ENCODE measurements around the gene ADGRF1.

Gene ADGRF1

GRCh38 chr6:46985943-46986342 lies 56.2 kb downstream of the ADGRF1 start:
- DNase-seq (ENCODE audit: insufficient read length, low spot score) = no peak
- no peak for FAIRE-seq
- no peak for TF ChIP-seq CTCF (IDR thresholded peaks at IDR 0.05; ENCODE audit: insufficient read depth, missing control alignments)

GRCh38 chr6:46983007-46983411 lies 59.1 kb downstream of the ADGRF1 start:
- FAIRE-seq (no peak), DNase-seq (ENCODE audit: insufficient read length, low spot score) (no peak)
- no peak for TF ChIP-seq CTCF (IDR thresholded peaks at IDR 0.05; ENCODE audit: insufficient read depth, missing control alignments)

- FAIRE-seq (no peak), DNase-seq (ENCODE audit: insufficient read length, low spot score) (no peak)
- no peak for TF ChIP-seq CTCF (IDR thresholded peaks at IDR 0.05; ENCODE audit: insufficient read depth, missing control alignments)
These were observed 62.9 kb downstream of the ADGRF1 start for GRCh38 chr6:46979206-46979605.

GRCh38 chr6:46974786-46975185 lies 67.3 kb downstream of the ADGRF1 start:
- FAIRE-seq (no peak), DNase-seq (ENCODE audit: insufficient read length, low spot score) (no peak)
- no peak for TF ChIP-seq CTCF (IDR thresholded peaks at IDR 0.05; ENCODE audit: insufficient read depth, missing control alignments)

GRCh38 chr6:46973029-46973428 lies 69.1 kb downstream of the ADGRF1 start:
- DNase-seq (ENCODE audit: insufficient read length, low spot score) = no peak
- no peak for FAIRE-seq
- no peak for TF ChIP-seq CTCF (IDR thresholded peaks at IDR 0.05; ENCODE audit: insufficient read depth, missing control alignments)

- DNase-seq (ENCODE audit: insufficient read length, low spot score) (no peak), FAIRE-seq (no peak)
- no peak for TF ChIP-seq CTCF (IDR thresholded peaks at IDR 0.05; ENCODE audit: insufficient read depth, missing control alignments)
These were observed 69.6 kb downstream of the ADGRF1 start for GRCh38 chr6:46972531-46972930.

GRCh38 chr6:46969206-46969605 lies 72.9 kb downstream of the ADGRF1 start:
- TF ChIP-seq CTCF (IDR thresholded peaks at IDR 0.05; ENCODE audit: insufficient read depth, missing control alignments) = no peak
- DNase-seq (ENCODE audit: insufficient read length, low spot score) = no peak
- no peak for FAIRE-seq
